DMS153 (cell line): Measurements from ENCODE around the gene SNAI1.
"Not testable (repeated sequence)": the region's sequence is repeated elsewhere in the genome, so short reads cannot be mapped to it uniquely, and the experiment has no call there.

Experiments used
- DNase-seq: peaks from one replicate; lab custom pipeline; 2025; lab: John Stamatoyannopoulos, UW

The SNAI1 gene

GRCh38 chr20:49964964-49965780, 17.6 kb upstream of the SNAI1 start:
- no peak for DNase-seq

GRCh38 chr20:49965781-49966305, 16.9 kb upstream of the SNAI1 start:
- DNase-seq: no peak

- no peak for DNase-seq
These were observed 15.9 kb upstream of the SNAI1 start for GRCh38 chr20:49966861-49967260.

GRCh38 chr20:49969234-49969633, 13.5 kb upstream of the SNAI1 start:
- no peak for DNase-seq

- DNase-seq: no peak
These were observed 12.8 kb upstream of the SNAI1 start for GRCh38 chr20:49969946-49970345.

- DNase-seq: no peak
These were observed 12.3 kb upstream of the SNAI1 start for GRCh38 chr20:49970498-49970897.

- no peak for DNase-seq
These were observed 8.8 kb upstream of the SNAI1 start for GRCh38 chr20:49973981-49974380.

- no peak for DNase-seq
These were observed 6.2 kb upstream of the SNAI1 start for GRCh38 chr20:49976542-49976941.

GRCh38 chr20:49977740-49978139, 5.0 kb upstream of the SNAI1 start:
- not testable (repeated sequence) for DNase-seq

GRCh38 chr20:49978685-49979029, 4.1 kb upstream of the SNAI1 start:
- DNase-seq: no peak

- DNase-seq: peak; percentile 33
These were observed 3.5 kb upstream of the SNAI1 start for GRCh38 chr20:49979030-49979832.

GRCh38 chr20:49980140-49981008, 2.4 kb upstream of the SNAI1 start:
- DNase-seq: no peak

- no peak for DNase-seq
These were observed 1.3 kb upstream of the SNAI1 start for GRCh38 chr20:49981218-49982071.

- DNase-seq: no peak
These were observed 771 bp upstream of the SNAI1 start for GRCh38 chr20:49982072-49982345.

GRCh38 chr20:49983123-49983847, 505 bp downstream of the SNAI1 start:
- DNase-seq: no peak

- no peak for DNase-seq
These were observed 1.1 kb downstream of the SNAI1 start for GRCh38 chr20:49983848-49984408.

GRCh38 chr20:49984426-49985153, 1.8 kb downstream of the SNAI1 start:
- no peak for DNase-seq

GRCh38 chr20:49985157-49985556, 2.4 kb downstream of the SNAI1 start:
- DNase-seq: no peak

- no peak for DNase-seq
These were observed 2.8 kb downstream of the SNAI1 start for GRCh38 chr20:49985617-49986016.

- no peak for DNase-seq
These were observed 3.3 kb downstream of the SNAI1 start for GRCh38 chr20:49986049-49986448.
